NOMO-1 (cell line): Measurements from ENCODE around the gene OR8B4.
A peak's percentile ranks its signal among the peaks of the same experiment; 100 is the strongest.
"Not testable (repeated sequence)": the region's sequence is repeated elsewhere in the genome, so short reads cannot be mapped to it uniquely, and the experiment has no call there.

Experiments
- DNase-seq, 2 experiments: peaks; one replicate each; lab custom pipeline; 2025; ENCODE audit not compliant: unreplicated experiment in 2 of 2; lab: John Stamatoyannopoulos, UW

The OR8B4 gene

DNA sequence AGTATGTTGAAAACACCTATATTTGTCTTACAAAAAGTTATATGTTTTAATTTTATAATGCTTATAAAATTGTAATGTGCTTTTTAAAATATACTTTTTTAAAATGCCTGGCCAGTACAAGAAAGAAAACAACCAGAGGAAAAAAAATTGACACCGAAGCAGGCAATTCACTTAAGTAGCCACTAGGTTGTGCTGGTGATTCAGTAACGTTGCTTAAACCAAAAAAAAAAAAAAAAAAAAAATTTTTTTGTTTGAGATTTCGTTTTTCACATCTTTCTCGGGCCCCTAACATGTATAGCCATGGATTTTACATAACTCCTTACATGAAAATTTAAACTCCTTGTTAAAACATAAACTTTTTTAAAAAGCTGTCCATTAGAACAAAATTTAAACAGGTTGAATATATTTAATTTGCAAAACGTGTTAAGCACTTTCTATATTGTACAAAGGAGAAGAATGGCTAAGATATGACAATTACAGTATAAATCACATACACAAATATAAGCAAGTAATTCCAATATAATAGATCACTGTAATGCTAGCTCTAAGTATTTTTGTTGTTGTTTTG, 9.2 kb downstream of the OR8B4 start:
- peak in 1 of 2 experiments; percentile 39 for DNase-seq

DNA sequence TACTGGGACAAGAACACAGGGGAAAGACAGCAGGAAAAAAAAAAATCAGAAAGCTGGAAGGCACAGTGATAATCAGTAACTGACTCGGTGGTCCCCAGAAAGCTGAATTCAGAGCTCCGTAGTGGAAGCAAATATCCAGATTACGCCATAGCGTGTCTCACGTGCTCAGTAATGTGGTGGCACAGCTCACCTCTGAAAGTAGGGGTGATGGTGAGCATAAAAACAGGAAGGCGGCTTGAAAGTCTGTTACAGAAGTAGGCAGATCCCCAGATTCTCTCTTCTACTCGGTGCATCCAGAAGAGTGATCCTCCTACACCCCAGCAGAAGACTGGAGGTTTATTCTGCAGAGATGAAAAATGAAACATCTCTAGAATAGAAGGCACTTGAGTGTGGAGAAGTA, 14.8 kb downstream of the OR8B4 start:
- peak; percentile 42 to 53 for DNase-seq

DNA sequence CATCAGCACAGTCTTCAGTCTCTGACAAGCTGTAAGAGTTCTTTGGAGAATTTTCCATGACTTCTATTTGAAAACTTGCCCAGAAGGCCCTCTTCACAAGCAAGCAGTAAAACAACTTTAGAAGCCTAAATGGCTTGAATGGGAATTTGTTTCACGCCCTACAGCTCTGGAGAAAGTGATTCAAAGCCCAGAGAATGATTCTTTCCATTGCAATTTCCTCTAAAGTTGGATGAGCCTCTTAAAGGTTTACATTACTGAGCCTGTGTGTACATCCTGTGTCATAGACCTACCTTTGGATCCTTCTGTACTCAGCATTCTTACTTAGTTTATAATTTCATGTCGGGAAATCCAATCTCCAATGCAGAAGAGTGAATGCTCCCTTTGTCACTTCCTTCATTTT, 19.1 kb downstream of the OR8B4 start:
- DNase-seq, result no peak

DNA sequence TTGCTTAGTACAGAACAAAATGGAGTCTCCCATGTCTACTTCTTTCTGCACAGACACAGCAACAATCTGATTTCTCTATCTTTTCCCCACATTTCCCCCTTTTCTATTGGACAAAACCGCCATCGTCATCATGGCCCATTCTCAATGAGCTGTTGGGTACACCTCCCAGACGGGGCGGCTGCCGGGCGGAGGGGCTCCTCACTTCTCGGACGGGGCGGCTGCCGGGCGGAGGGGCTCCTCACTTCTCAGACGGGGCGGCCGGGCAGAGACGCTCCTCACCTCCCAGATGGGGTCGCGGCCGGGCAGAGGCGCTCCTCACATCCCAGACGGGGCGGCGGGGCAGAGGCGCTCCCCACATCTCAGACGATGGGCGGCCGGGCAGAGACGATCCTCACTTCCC, 21.5 kb downstream of the OR8B4 start:
- not testable (repeated sequence) for DNase-seq

DNA sequence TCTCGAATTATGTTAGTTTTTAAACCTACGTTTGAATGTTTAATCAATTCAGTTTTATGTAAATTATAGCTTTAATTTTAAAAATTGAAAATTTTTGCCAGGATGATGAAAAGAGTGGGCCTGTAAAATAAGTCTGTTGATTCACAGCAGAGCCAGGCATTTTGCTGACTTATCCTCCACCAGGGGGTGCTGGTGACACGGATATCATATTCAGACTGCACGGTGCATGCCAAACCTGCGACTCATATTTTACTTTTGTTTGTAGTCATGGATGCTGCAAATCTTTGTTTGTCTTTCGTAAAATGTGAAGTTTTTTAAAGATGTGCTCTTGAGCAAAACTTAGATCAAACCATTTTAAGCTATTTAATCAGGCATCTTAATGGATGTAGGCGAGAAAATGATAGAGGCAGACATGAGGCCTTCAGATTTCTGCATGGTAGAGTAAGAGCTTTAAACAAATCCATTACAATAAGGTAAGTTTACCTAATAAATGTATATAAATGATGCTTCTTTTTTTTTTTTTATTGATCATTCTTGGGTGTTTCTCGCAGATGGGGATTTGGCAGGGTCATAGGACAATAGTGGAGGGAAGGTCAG, 22.2 kb downstream of the OR8B4 start:
- DNase-seq, result peak in 1 of 2 experiments; percentile 58

DNA sequence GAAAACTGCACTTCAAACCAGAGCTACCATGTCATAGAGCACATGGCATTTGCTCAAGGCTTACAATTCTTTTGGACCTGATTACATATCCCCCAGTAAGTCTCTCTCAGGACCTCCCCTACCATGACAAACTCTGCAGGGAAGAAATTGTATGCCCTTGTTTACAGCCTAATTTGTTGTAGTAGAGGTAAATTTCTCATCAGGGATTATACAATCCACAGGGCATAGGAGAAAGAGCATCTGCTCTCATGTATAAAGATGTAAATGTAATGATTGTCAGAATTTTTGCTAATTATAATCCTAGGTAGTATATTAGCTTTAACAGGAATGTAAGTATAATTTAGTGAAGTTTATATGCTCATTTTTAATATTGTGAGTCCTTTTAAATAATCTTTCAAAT, 25.7 kb downstream of the OR8B4 start, which contains the start of gene OR8B3:
Gene OR8B3 (minus strand): TSS at position 101 of the 400 bp plus-strand sequence. CDS start 1,673 bp downstream, outside the sequence.
- DNase-seq, result no peak

DNA sequence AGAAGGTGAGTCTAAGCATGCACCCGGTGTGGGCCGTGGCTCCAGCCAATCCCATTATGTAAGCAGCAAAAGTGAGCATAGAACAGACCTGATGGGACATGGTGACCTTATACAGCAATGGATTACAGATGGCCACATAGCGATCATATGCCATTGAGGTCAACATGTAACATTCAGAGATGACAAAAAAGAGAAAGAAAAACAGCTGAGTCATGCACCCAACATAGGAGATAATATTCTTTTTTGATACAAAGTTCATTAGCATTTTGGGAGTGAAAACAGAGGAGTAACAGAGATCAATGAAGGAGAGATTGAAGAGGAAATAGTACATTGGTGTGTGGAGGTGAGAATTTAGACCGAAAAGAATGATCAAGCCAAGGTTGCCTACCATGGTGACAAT, 27.8 kb downstream of the OR8B4 start:
- DNase-seq, result not testable (repeated sequence)

DNA sequence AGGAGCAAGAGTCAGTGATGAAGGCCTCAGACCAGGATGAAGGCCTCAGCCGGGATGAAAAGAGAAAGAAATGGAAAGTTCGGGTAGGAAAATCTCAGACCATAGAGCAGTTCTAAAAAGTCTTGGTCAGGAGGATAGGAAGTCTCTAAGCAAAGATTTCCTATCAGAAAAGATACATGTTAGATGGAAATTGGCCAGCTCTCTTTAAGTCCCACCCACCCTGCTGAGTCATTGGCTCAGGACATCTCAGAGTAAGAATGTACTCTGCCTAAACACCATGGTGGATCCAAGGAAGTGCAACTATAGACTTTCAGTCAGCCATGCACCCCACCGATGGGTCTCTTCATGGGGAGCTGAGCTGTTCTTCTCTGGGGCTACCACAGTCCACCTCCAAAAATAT, 30.3 kb downstream of the OR8B4 start:
- no peak for DNase-seq

DNA sequence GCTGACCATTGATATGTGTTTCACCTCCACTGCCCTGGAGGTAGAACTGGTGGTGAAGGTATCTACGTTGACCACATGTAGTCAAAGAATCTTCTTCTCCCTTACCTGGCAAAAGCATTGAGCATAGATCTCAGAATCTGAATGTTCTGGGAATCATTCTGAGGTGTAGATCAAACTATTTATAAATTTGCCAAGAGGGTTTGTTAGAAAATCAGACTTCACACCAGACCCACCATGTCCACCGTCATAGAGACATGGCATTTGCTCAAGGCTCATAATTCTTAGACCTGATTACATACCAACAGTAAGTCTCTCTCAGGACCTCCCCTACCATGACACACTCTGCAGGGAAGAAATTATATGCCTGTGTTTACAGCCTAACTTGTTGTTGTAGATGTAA, 40.3 kb downstream of the OR8B4 start, which contains the start of gene OR8B2:
Gene OR8B2 (minus strand): TSS at position 101 of the 400 bp plus-strand sequence. CDS start 1,156 bp downstream, outside the sequence.
- DNase-seq, result no peak

DNA sequence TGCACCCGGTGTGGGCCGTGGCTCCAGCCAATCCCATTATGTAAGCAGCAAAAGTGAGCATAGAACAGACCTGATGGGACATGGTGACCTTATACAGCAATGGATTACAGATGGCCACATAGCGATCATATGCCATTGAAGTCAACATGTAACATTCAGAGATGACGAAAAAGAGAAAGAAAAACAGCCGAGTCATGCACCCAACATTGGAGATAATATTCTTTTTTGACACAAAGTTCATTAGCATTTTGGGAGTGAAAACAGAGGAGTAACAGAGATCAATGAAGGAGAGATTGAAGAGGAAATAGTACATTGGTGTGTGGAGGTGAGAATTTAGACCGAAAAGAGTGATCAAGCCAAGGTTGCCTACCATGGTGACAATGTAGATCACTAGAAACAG, 41.8 kb downstream of the OR8B4 start:
- not testable (repeated sequence) for DNase-seq

DNA sequence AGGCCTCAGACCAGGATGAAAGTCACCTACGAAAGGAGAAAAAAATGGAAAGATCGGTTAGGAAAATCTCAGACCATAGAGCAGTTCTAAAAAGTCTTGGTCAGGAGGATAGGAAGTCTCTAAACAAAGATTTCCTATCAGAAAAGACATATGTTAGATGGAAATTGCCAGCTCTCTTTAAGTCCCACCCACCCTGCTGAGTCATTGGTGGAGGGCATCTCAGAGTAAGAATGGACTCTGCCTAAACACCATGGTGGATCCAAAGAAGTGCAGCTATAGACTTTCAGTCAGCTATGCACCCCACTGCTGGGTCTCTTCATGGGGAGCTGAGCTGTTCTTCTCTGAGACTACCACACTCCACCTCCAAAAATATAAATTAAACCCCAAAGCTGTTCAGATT, 44.1 kb downstream of the OR8B4 start:
- DNase-seq, result no peak

DNA sequence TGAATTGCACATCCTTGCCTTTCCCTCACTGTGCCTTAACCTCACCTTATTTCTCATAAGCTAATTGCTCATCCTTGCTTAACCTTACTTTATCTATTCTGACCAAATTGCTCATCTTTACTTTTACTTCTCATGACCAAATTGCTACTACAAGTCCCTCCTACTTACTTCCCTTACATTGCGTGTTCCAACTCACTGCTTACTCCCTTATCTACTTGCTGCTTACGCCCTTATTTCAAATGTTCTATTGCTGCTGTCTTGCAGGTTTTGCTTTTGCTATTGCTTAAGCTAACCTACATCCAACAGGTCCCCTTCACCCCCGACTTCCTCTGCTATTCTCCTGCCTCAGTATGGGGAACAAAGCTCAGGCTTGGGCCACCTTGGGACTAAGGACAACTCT, 48.4 kb downstream of the OR8B4 start:
- DNase-seq, result no peak
